ENCODE data around the gene ANKRD11. TPM values are rescaled to one million over a fixed set of nuclear protein-coding genes. Genes with fewer than 3 reads are reported as not detected.
A peak's percentile ranks its signal among the peaks of the same experiment; 100 is the strongest.
"Not testable (repeated sequence)": the region's sequence is repeated elsewhere in the genome, so short reads cannot be mapped to it uniquely, and the experiment has no call there.

Gene ANKRD11
- total and polyA plus RNA-seq, 7 experiments from 2014 or later = 8.7 to 254 (median 239) TPM

DNA sequence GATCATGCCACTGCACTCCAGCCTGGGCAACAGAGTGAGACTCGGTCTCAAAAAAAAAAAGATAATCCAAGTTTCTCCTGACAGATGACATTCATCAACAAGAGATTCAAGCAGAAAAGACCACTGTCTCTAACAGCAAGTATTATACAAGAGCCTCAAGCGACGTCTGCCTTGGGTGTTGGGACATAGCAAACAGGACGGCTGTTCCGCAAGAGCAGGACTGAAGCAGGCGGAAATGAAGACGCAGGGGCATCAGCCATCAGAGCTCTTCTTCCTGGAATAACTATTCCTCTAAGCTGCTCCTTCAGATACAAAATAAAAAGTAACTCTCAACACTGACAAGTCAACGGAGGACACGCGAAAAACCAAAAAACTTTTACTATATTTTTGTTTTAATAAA lies 54.0 kb downstream of the ANKRD11 start:
- Mint-ChIP-seq H3K27me3 (no peaks in the 10 kb centered on the region), H3K4me1 (peaks cover 0 to 67% (median 28%) of the 10 kb centered on the region in 7 donors), H3K27ac (peak overlapping the region in 7 of 9 donors; percentile 82 to 95 (median 93)), H3K9me3 (peaks cover 0 to 6% (median 0%) of the 10 kb centered on the region in 11 donors), H3K36me3 (peaks cover 0 to 15% (median 4%) of the 10 kb centered on the region in 5 donors), H3K4me3 (peak overlapping the region in 7 of 10 donors; percentile 24 to 93 (median 83))
- intact Hi-C loops (cut with micrococcal nuclease) = loop anchor here in 1 of 2 donors (5.0 kb wide), 1 partner anchor 51 kb away; no protein-coding TSS in a partner anchor
- H3K36me3 ChIP-seq (ENCODE audit: control insufficient read depth in 2 of 3, insufficient read depth in 3 of 3, low read length in 3 of 3) = peaks cover 0 to 6% (median 0%) of the 10 kb centered on the region in 3 experiments
- H3K27ac ChIP-seq (ENCODE audit: low read depth, low read length) = peak overlapping the region; percentile 43
- no peak for ATAC-seq
- DNase-seq = no peak
- CTCF ChIA-PET = interaction anchor here (0.7 to 1.8 kb wide), 4 partner anchors 9 to 147 kb away, joined by 3 to 9 read pairs (median 4); no protein-coding TSS in a partner anchor
- H3K27me3 ChIP-seq (ENCODE audit: control insufficient read depth in 2 of 2, insufficient read depth in 2 of 2, low read length in 2 of 2) = no peaks in the 10 kb centered on the region
- H3K4me3 ChIP-seq (ENCODE audit: low read length) = peak overlapping the region; percentile 36
- POLR2A ChIA-PET = interaction anchor here (0.9 to 2.7 kb wide), 5 partner anchors 38 to 71 kb away, joined by 4 to 10 read pairs (median 6); no protein-coding TSS in a partner anchor
- peaks cover 74 to 96% of the 10 kb centered on the region in 2 donors for H3K4me1 ChIP-seq (ENCODE audit: control insufficient read depth in 2 of 2, insufficient read depth in 2 of 2, low read length in 2 of 2)
- H3K9me3 ChIP-seq (ENCODE audit: control insufficient read depth in 2 of 3, low read length in 3 of 3) = no peaks in the 10 kb centered on the region

DNA sequence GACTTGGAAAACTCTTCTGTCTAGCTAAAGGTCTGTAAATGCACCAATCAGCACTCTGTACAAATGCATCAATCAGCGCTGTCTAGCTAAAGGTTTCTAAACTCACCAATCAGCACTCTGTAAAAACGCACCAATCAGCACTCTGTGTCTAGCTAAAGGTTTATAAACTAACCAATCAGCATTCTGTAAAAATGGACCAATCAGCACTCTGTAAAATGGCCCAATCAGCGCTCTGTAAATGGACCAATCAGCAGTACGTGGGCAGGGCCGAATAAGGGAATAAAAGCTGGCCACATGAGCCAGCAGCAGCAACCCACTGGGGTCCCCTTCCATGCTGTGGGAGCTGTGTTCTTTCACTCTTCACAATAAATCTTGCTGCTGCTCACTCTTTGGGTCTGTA lies 55.3 kb downstream of the ANKRD11 start:
- ATAC-seq; H3K27me3 Mint-ChIP-seq; H3K9me3 ChIP-seq (ENCODE audit: control insufficient read depth in 2 of 3, low read length in 3 of 3); H3K27me3 ChIP-seq (ENCODE audit: control insufficient read depth in 2 of 2, insufficient read depth in 2 of 2, low read length in 2 of 2); H3K9me3 Mint-ChIP-seq; H3K36me3 Mint-ChIP-seq; H3K36me3 ChIP-seq (ENCODE audit: control insufficient read depth in 2 of 3, insufficient read depth in 3 of 3, low read length in 3 of 3): not testable (repeated sequence)
- peak overlapping the region; percentile 36 for H3K4me3 ChIP-seq (ENCODE audit: low read length)
- intact Hi-C loops (cut with micrococcal nuclease) = loop anchor here (1.0 to 5.0 kb wide), 2 partner anchors 9 to 52 kb away; no protein-coding TSS in a partner anchor
- Mint-ChIP-seq H3K27ac (peak overlapping the region in 8 of 9 donors; percentile 82 to 95 (median 88)), H3K4me3 (peak overlapping the region in 7 of 10 donors; percentile 62 to 93 (median 83)), H3K4me1 (peaks cover 0 to 55% (median 15%) of the 10 kb centered on the region in 7 donors)
- ChIA-PET POLR2A (interaction anchor here (0.8 to 2.7 kb wide), 4 partner anchors 39 to 72 kb away, joined by 3 to 10 read pairs (median 7); no protein-coding TSS in a partner anchor), CTCF (interaction anchor here (0.6 to 1.8 kb wide), 3 partner anchors 8 to 44 kb away, joined by 3 to 9 read pairs (median 4); no protein-coding TSS in a partner anchor)
- H3K4me1 ChIP-seq (ENCODE audit: control insufficient read depth in 2 of 2, insufficient read depth in 2 of 2, low read length in 2 of 2) = peaks cover 74 to 92% of the 10 kb centered on the region in 2 donors
- peak overlapping the region; percentile 25 for H3K27ac ChIP-seq (ENCODE audit: low read depth, low read length)
- DNase-seq = peak in 2 of 9 donors; percentile 27 to 30

DNA sequence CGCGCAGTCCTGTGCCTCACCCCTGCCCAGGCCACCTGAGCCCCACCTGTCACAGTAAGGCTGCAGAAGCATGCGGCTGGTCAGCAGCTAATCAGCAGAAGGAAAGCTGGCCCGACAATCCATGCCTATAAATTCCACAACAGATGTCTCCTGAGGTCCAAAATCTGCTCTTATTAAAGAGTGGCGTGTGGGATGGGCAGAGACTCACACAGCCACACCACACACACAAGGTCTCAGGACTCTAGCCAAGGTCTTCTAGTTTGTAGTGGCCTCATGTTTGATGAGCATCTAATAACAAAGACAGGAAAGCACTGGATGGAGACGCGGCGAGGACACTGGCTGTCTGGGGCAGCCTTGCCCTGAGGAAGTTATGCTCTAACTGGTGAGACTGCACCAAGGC lies 55.9 kb downstream of the ANKRD11 start:
- Mint-ChIP-seq H3K36me3 (peaks cover 0 to 9% (median 5%) of the 10 kb centered on the region in 5 donors), H3K9me3 (peaks cover 0 to 6% (median 0%) of the 10 kb centered on the region in 11 donors), H3K4me3 (peak overlapping the region in 6 of 10 donors; percentile 44 to 93 (median 76)), H3K4me1 (peaks cover 0 to 50% (median 9%) of the 10 kb centered on the region in 7 donors), H3K27ac (peak overlapping the region in 6 of 9 donors; percentile 51 to 94 (median 82)), H3K27me3 (no peaks in the 10 kb centered on the region)
- Histone ChIP-seq H3K9me3 (ENCODE audit: control insufficient read depth in 2 of 3, low read length in 3 of 3) (no peaks in the 10 kb centered on the region), H3K4me1 (ENCODE audit: control insufficient read depth in 2 of 2, insufficient read depth in 2 of 2, low read length in 2 of 2) (peaks cover 68 to 86% of the 10 kb centered on the region in 2 donors), H3K27ac (ENCODE audit: low read depth, low read length) (no peak overlapping the region), H3K4me3 (ENCODE audit: low read length) (no peak overlapping the region), H3K27me3 (ENCODE audit: control insufficient read depth in 2 of 2, insufficient read depth in 2 of 2, low read length in 2 of 2) (no peaks in the 10 kb centered on the region), H3K36me3 (ENCODE audit: control insufficient read depth in 2 of 3, insufficient read depth in 3 of 3, low read length in 3 of 3) (peaks cover 0 to 8% (median 0%) of the 10 kb centered on the region in 3 experiments)
- ATAC-seq (no peak), DNase-seq (no peak)
- CTCF ChIA-PET = interaction anchor here (0.6 to 1.2 kb wide), 2 partner anchors 12 to 50 kb away, joined by 4 read pairs; no protein-coding TSS in a partner anchor
- POLR2A ChIA-PET = interaction anchor here (1.5 to 2.7 kb wide), 2 partner anchors 14 to 50 kb away, joined by 4 to 10 read pairs; no protein-coding TSS in a partner anchor
- intact Hi-C loops (cut with micrococcal nuclease) = no loop called here

DNA sequence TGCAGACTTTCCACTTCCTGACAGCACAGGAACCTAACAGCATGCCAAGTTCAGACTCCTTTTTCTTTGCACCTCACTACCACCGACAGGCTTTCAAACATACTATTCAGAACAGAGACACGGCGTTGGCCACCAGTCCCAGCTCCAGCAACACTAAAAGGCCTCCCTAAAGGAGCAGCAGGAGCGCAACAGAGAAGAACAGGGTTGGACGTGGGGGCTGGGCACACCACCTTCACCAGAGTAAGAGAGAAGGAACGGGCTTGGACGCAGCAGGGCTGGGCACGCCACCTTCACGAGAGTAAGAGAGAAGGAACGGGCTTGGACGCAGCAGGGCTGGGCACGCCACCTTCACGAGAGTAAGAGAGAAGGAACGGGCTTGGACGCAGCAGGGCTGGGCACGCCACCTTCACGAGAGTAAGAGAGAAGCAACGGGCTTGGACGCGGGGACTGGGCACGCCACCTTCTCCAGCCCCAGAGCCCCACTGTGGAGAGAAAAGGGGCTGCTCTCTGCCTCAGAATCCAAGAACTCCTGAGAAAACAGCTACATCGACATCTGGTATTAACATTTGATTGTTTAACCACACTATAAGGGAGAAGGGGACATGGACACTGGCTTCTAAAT lies 56.9 kb downstream of the ANKRD11 start:
- H3K36me3 ChIP-seq (ENCODE audit: control insufficient read depth in 2 of 3, insufficient read depth in 3 of 3, low read length in 3 of 3); H3K4me3 ChIP-seq (ENCODE audit: low read length); DNase-seq; H3K27me3 Mint-ChIP-seq; H3K9me3 Mint-ChIP-seq; H3K9me3 ChIP-seq (ENCODE audit: control insufficient read depth in 2 of 3, low read length in 3 of 3); H3K36me3 Mint-ChIP-seq; intact Hi-C loops (cut with micrococcal nuclease); H3K27me3 ChIP-seq (ENCODE audit: control insufficient read depth in 2 of 2, insufficient read depth in 2 of 2, low read length in 2 of 2); ATAC-seq: not testable (repeated sequence)
- peak overlapping the region; percentile 3 for H3K27ac ChIP-seq (ENCODE audit: low read depth, low read length)
- H3K4me1 Mint-ChIP-seq = peaks cover 0 to 43% (median 0%) of the 10 kb centered on the region in 7 donors
- H3K27ac Mint-ChIP-seq = peak overlapping the region in 5 of 9 donors; percentile 57 to 93 (median 76)
- ChIA-PET POLR2A (interaction anchor here (0.7 to 1.5 kb wide), 3 partner anchors 12 to 187 kb away, joined by 3 to 6 read pairs (median 4); no protein-coding TSS in a partner anchor), CTCF (interaction anchor here (1.0 to 1.2 kb wide), 3 partner anchors 10 to 51 kb away, joined by 3 to 4 read pairs (median 4); no protein-coding TSS in a partner anchor)
- H3K4me3 Mint-ChIP-seq = peak overlapping the region in 6 of 10 donors; percentile 5 to 93 (median 52)
- H3K4me1 ChIP-seq (ENCODE audit: control insufficient read depth in 2 of 2, insufficient read depth in 2 of 2, low read length in 2 of 2) = peaks cover 63 to 76% of the 10 kb centered on the region in 2 donors

DNA sequence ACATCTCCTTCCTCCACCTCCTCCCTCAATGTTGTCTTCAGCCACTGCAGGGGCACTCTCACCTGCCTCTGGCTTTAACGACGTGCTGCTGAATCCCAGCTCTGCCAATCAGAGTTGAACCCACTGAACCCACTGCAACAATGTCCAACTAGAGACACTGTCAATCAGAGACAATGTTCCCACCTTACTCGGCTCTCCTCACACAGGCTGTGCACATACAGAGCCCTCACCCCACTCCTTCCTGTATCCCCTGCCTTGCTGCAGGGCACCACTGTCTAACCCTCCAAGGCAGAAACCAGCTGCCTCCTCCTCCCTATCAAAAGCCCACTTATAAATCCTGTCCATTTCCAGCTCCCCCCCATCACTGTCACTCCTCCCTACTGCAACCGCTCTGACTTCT lies 58.7 kb downstream of the ANKRD11 start:
- ATAC-seq (no peak), DNase-seq (no peak)
- Mint-ChIP-seq H3K27ac (no peak overlapping the region), H3K36me3 (peaks cover 0 to 9% (median 6%) of the 10 kb centered on the region in 5 donors), H3K4me3 (no peak overlapping the region), H3K4me1 (peaks cover 8 to 40% (median 13%) of the 10 kb centered on the region in 7 donors), H3K9me3 (peaks cover 0 to 6% (median 0%) of the 10 kb centered on the region in 11 donors), H3K27me3 (no peaks in the 10 kb centered on the region)
- POLR2A ChIA-PET = interaction anchor here (0.6 to 1.0 kb wide), 3 partner anchors 11 to 41 kb away, joined by 3 read pairs; no protein-coding TSS in a partner anchor
- Histone ChIP-seq H3K36me3 (ENCODE audit: control insufficient read depth in 2 of 3, insufficient read depth in 3 of 3, low read length in 3 of 3) (peaks cover 0 to 8% (median 0%) of the 10 kb centered on the region in 3 experiments), H3K9me3 (ENCODE audit: control insufficient read depth in 2 of 3, low read length in 3 of 3) (no peaks in the 10 kb centered on the region), H3K27me3 (ENCODE audit: control insufficient read depth in 2 of 2, insufficient read depth in 2 of 2, low read length in 2 of 2) (no peaks in the 10 kb centered on the region), H3K4me3 (ENCODE audit: low read length) (no peak overlapping the region), H3K4me1 (ENCODE audit: control insufficient read depth in 2 of 2, insufficient read depth in 2 of 2, low read length in 2 of 2) (peaks cover 66% of the 10 kb centered on the region in 2 donors), H3K27ac (ENCODE audit: low read depth, low read length) (no peak overlapping the region)
- intact Hi-C loops (cut with micrococcal nuclease) = no loop called here
- CTCF ChIA-PET = no interaction called here

DNA sequence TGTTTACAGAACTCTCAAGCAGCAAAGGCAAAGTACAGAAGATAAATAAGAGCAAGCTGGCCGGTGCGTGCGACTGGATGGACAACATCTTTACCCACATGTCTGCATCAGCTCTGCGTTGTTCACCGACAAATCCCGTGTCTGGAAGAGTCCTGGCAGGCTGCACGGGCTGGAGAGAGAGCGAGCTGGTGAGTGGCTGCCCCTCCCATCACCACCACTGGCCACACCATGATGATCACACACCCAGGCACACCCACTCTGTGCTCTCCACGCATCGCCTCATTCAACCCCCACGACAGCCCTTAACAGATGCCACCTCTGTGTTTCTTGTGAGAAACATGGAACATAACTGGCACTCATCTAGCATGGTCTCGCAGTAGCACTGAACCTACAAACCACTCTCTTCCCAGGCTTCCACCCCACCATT lies 59.2 kb downstream of the ANKRD11 start:
- DNase-seq (no peak), ATAC-seq (no peak)
- intact Hi-C loops (cut with micrococcal nuclease) = no loop called here
- Mint-ChIP-seq H3K27me3 (no peaks in the 10 kb centered on the region), H3K4me1 (peaks cover 12 to 41% (median 17%) of the 10 kb centered on the region in 7 donors), H3K4me3 (no peak overlapping the region), H3K9me3 (peaks cover 0 to 6% (median 0%) of the 10 kb centered on the region in 11 donors), H3K36me3 (peaks cover 0 to 13% (median 10%) of the 10 kb centered on the region in 5 donors), H3K27ac (no peak overlapping the region)
- ChIA-PET CTCF (no interaction called here), POLR2A (no interaction called here)
- Histone ChIP-seq H3K9me3 (ENCODE audit: control insufficient read depth in 2 of 3, low read length in 3 of 3) (no peaks in the 10 kb centered on the region), H3K4me3 (ENCODE audit: low read length) (no peak overlapping the region), H3K36me3 (ENCODE audit: control insufficient read depth in 2 of 3, insufficient read depth in 3 of 3, low read length in 3 of 3) (peaks cover 0 to 8% (median 0%) of the 10 kb centered on the region in 3 experiments), H3K27ac (ENCODE audit: low read depth, low read length) (peak overlapping the region; percentile 27), H3K4me1 (ENCODE audit: control insufficient read depth in 2 of 2, insufficient read depth in 2 of 2, low read length in 2 of 2) (peaks cover 66 to 67% of the 10 kb centered on the region in 2 donors), H3K27me3 (ENCODE audit: control insufficient read depth in 2 of 2, insufficient read depth in 2 of 2, low read length in 2 of 2) (no peaks in the 10 kb centered on the region)

Data from naive thymus-derived CD4-positive, alpha-beta T cell (primary cell).